Stimulated activated CD4-positive, alpha-beta T cell treated with anti-CD3 and anti-CD28 coated beads, Interleukin-15, amount 100 ng/mL, for 48 hours (primary cell): Measurements from ENCODE around the gene WDR41.
A peak's percentile ranks its signal among the peaks of the same experiment; 100 is the strongest.
"Not testable (repeated sequence)": the region's sequence is repeated elsewhere in the genome, so short reads cannot be mapped to it uniquely, and the experiment has no call there.

ENCODE experiments used
- DNase-seq, 2 donors: peaks; one replicate each; pipeline ENCODE4 v3.0.0-alpha.2; 2020; ENCODE audit warnings: low read depth in 2 of 2

Gene WDR41, protein sequence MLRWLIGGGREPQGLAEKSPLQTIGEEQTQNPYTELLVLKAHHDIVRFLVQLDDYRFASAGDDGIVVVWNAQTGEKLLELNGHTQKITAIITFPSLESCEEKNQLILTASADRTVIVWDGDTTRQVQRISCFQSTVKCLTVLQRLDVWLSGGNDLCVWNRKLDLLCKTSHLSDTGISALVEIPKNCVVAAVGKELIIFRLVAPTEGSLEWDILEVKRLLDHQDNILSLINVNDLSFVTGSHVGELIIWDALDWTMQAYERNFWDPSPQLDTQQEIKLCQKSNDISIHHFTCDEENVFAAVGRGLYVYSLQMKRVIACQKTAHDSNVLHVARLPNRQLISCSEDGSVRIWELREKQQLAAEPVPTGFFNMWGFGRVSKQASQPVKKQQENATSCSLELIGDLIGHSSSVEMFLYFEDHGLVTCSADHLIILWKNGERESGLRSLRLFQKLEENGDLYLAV

DNA sequence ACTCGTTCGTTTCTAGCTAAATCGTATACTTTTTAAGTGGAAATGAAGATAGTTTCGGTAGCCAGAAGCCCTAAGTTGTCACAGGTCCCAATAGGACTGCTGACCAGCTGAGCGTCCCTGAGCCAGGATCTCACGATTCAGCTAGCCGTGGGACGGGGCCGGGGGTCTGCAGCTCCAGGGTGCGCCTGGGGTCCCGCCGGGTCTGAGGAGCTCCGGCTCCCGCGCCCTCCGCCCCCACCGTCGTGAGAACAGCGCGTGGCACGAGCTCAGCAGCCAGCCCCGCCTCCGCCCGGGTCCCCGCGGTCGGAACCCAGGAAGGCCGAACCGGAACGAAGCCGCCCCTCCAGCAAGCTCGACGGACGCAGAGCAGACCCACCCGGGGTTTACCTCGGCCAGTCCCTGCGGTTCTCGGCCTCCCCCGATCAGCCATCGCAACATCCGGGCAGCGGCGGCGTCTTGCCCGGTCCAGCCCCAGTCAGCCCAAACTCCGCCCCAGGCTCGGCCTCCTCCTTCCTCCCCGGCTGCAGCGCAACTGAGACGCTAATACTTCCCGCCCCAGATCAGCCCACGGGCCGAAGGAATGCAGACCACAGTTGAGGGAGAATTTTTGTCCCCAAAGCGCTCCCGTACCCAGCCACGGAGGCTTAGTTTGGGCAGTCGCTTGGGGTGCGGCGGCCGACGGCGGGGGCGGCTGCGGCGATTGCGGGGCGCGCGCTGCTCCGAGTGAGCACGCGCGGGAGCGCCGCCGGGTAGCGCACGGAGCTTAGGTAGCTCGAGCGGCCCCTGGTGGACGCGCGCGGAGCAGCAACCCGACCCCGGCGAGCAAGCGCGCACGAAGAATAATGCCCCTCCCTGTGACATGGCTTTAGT is at the start of gene WDR41:
WDR41 (minus strand) TSS at position 534 of the 870 bp plus-strand sequence; CDS start at position 438, 96 bp downstream.
- peak; percentile 70 to 79 for DNase-seq

DNA sequence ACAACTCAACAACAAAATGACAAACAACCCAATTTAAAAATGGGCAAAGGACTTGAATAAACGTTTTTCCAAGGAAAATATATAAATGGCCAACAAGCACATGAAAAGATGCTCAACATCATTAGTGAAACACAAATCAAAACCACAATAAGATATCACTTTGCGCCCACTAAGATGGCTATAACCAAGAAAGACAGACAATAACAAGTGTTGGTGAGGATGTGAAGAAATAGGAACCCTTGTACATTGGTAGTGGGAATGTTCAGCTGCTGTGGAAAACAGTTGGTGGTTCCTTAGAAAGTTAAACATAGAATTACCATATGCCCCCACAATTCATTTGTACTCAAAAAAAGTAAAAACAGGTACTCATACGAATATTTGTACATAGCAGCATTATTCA is 39.2 kb upstream of the WDR41 start:
- no peak for DNase-seq

DNA sequence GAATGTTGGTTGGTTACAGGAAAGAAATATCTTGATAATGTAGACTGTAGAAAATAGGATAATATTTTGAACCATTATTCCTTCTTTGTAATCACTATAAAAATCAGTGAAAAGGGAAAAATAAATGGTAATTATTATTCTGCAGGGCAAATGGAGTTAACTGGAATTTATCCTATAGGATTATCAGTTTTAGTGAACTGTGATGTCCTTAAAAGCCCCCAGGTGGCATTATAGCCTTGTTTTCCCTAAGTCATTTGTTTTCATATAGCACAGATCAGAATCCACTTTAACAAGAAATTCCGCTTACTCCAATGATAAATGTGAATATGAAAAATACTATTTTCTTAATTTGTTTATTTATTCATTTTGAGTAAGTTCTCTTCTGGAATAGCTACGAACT is 26.2 kb upstream of the WDR41 start:
- no peak for DNase-seq

DNA sequence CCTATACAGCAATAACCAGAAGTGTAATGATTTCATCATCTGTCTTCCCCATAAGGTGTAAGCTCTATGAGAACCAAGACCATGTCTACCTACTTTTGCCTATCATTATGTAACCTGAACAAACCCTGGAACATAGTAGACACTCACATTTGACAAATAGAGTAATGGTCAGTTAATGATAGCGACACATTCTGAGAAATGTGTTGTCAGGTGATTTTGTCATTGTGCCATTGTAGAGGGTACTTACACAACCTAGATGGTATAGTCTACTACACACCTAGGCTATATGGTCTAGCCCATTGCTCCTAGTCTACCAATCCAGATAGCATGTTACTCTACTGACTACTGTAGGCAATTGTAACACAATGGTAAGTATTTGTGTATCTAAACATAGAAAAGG is 22.3 kb upstream of the WDR41 start:
- DNase-seq, result no peak

DNA sequence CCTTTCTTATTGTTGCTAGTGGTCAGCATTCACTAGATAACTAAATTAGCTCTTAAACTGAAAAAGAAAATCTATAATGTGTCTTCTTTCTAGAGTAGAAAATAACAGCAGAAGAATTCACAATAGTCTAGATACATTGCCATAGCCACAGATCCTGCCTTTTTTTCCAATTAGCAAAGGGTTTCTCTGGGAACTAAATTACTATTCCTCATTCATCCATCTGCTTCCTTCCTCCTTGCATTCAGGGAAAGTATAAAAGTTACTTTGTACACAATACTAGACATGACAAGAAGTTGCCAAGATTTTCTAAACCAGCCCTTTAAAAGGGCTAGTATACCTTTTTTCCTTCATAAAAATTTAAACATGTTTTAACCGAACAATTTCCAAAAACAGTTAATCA is 21.2 kb upstream of the WDR41 start:
- no peak for DNase-seq

DNA sequence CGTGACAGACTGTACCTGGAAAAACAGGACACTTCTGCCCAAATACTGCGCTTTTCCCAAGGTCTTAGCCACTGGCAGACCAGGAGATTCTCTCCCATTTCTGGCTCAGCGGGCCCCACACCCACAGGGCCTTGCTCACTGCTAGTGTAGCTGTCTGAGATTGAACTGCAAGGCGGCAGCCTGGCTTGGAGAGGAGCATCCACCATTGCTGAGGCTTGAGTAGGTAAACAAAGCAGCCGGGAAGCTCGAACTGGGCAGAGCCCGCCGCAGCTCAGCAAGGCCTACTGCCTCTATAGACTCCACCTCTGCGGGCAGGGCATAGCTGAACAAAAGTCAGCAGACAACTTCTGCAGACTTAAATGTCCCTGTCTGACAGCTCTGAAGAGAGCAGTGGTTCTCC is 9.0 kb upstream of the WDR41 start:
- DNase-seq, result not testable (repeated sequence)

DNA sequence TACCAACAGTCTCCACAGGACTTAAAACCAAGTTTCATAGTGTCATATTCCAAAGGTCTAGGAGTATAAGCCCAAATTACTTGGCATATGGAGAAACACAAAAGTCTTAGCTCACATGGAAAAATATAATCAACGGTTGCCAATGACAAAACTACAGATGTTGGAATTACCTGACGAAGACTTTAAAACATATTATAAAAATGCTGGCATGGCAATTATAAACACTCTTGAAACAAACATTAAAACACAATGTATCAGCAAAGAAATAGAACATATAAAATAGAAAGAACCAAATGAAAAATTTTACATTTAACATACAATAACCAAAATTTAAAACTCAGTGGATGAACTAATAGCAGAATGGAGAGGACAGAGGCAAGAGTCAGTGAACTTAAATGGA is 7.9 kb upstream of the WDR41 start:
- DNase-seq, result no peak

DNA sequence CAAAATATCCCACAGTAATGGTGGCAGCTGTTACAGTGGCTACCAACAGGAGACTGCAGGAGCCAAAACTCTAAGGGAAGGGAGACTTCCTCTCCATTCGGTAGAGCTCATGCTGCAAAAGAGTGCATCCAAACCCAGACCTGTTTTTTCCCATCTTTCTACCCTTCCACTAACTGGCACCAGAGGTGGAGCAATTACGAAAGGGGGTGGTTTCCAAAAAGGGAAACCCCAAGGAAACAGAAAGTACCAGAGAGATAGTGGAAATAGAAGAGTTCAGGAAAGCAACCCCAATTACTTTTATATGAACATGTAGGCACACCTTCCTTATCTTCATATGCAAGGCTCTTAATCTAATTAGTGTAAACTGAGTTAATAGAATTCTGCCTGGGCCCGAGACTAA is 7.3 kb upstream of the WDR41 start:
- no peak for DNase-seq

DNA sequence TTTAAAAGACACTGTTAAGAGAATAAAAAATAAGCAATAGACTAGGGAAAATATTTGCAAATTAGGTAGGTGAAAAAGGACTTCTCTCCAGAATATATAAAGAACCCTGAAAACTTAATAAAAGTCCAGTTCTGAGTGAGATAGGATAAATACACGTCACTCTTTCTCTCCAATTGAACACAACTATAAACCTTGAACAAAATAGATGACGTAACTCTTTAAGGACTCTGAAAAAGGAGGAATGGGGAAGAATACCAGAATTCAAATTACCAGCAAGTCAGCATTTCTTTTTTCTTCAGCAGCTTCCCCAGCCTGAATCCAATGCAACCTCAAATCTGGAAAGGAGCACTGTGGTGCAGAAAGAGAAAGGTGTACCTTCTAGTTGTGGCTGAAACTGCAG is 6.8 kb upstream of the WDR41 start:
- no peak for DNase-seq

DNA sequence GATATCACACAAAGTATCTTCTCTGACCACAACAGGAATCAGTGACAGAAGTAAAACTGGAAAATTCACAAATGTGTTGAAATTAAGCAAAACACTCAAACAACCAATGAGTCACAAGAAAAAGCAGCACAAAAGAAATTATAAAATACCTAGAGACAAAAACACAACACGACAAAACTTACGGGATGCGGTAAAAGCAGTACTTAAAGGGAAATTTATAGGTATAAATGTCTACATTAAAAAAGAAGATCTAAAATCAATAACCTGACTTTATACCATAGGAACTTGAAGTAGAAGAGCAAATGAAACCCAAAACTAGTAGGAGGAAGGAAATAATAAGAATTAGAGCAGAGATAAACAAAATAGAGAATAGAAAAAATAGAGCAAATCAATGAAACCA is 2.8 kb upstream of the WDR41 start:
- no peak for DNase-seq

DNA sequence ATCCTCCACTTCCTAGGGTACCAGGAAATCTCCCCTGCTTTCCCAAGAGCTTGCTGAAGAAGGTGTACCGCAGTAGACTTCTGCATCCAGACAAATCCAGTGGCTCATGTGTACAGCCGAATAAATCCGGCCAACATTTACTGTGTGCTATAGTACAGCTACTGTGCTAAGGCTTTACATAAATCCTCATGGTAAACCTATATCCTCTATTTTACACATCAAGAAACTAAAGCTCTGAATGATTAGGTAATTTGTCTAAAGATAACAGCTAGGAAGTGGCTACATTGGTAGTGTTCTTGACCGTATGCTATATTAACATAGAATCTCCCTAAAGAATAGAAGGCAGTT is 511 bp upstream of the WDR41 start:
- no peak for DNase-seq

DNA sequence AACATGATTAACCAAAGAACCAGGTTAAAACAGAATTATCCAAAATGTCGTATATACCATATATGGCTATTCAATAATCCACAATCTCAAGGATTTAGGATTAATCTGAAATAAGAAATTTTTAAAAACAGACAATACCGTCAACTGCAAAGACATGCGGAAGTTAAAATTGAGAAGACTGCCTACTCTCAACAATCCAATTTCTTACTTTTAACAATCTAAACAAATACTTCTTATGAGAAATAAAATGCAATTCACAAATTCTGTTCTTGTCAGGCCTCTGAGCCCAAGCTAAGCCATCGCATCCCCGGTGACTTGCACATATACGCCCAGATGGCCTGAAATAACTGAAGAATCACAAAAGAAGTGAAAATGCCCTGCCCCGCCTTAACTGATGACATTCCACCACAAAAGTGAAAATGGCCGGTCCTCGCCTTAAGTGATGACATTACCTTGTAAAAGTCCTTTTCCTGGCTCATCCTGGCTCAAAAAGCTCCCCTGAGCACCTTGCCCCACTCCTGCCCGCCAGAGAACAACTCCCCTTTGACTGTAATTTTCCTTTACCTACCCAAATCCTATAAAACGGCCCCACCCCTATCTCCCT is 1.3 kb downstream of the WDR41 start:
- not testable (repeated sequence) for DNase-seq

DNA sequence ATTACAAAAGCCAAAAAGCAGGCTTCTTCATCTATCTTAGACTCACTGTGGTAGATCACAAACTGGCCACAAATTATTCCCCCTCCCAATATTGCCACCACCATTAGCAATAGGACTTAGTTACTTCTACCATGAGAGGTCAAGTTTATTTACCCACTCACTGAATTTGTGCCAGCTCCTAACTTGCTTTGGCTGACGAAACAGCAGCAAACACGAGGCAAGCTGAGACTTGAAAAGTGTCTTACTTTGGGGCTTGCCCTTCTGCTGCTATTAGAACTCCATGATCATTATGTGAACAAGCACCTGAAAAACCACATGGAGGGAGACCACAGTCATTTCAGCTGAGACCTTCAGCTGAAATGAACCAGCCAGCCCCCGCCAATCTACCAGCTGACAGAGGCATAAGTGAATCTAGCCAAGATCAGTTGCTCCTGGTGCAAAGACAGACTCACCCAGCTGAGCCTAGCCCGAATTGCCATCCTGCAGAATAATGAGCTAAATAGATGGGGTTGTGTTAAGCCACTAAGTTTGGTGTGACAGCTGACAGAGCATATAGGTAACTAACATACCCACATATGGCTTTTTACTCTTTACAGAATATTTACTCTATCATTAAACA is 5.7 kb downstream of the WDR41 start:
- no peak for DNase-seq

DNA sequence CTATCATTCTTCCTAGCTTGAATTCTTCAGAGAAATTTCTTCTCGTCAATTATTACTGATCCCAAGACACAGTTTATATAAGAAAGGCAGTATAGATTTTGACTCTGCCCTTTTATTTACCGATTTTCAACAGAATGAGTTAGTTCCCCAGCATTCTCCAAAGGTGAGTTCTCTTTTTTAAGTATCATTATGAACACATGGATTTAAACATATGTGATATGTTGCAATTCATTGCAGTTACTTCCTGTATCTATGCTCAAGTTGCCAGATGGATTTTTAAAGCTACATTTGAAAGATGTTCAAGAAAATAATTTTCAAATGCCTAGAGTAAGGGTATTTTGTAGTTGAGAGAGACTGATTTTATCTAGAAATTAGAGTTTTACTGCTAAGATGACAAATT is 8.4 kb downstream of the WDR41 start:
- DNase-seq, result no peak

DNA sequence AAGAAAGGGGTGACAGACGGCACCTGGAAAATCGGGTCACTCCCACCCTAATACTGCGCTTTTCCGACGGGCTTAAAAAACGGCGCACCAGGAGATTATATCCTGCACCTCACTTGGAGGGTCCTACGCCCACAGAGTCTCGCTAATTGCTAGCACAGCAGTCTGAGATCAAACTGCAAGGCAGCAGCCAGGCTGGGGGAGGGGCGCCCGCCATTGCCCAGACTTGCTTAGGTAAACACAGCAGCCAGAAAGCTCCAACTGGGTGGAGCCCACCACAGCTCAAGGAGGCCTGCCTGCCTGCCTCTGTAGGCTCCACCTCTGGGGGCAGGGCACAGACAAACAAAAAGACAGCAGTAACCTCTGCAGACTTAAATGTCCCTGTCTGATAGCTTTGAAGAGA is 17.1 kb downstream of the WDR41 start:
- not testable (repeated sequence) for DNase-seq

DNA sequence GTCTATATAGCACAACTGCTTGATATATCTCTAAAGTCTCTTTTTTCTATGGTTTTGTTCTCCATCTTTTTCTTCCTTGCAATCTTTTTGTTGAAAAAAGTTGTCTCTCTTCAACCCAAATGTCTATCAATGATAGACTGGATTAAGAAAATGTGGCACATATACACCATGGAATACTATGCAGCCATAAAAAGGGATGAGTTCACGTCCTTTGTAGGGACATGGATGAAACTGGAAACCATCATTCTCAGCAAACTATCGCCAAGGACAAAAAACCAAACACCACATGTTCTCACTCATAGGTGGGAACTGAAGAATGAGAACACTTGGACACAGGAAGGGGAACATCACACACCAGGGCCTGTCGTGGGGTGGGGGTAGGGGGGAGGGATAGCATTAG is 23.2 kb downstream of the WDR41 start:
- DNase-seq, result not testable (repeated sequence)

DNA sequence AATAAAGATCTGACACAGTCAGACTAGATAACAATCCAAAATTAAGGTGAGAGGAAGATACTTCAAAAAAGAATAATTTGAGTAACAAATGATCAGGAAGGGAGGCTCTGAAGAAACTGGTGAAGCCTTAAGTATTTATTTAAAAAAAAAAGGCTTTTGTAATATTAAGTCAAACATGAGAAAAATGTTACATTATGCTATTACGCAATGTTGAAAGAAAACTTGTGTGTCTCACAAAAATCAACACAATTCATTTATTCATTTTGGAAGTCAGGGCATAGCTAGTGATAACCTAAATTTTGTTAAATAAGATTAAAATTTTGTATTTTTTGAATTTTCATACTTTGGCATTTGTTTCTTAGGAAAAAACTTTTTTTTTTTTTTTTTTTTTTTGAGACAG is 28.2 kb downstream of the WDR41 start:
- DNase-seq, result no peak

DNA sequence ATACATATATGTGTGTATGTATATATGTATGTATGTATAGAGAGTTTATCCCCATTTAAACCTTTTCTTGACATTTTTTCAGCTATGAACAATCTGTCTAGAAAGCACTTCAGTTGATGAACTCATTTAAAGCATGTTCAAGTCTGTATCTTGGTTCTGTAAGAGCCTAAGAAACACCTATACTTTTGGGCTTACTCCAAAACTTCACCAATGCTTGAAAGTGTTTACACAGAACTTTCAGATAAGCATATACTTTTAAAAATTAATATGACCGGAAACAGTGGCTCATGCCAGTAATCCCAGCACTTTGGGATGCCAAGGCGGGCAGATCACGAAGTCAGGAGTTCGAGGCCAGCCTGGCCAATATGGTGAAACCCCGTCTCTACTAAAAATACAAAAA is 30.8 kb downstream of the WDR41 start:
- DNase-seq, result no peak

DNA sequence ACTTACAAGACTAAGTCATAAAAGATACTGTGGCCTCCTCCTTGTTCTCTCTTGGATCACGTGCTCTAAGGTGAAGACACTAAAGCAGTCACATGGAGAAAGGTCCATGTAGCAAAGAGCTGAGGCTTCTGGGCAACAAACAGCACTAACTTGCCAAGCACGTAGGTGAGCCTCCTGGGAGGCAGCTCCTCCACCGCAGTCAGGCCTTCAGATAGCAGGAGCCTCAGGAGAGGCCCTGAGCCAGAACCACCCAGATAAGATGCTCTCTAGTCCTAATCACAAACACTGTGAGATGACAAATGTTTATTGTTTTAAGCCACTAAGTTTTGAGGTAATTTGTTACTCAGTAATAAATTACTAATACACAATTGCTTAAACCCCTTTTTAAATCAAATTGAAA is 38.0 kb downstream of the WDR41 start:
- no peak for DNase-seq

DNA sequence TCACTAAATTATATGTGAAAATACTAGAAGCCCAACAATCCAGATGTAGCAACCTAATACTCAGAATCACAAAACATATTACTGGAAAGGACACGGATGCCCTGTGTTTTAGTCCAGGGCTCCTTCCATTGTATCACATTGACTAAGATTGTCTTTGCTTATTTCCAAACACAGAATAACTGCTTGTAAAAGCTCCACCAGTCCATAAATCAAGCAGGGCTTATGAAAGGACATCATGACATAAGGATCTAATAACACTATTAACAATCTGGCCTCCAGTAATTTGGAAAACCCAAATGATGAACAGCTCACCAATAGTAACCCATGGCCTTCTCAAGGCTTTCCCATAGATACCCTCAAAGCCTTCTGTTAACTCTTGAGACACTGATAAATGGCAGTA is 39.8 kb downstream of the WDR41 start:
- DNase-seq, result no peak

DNA sequence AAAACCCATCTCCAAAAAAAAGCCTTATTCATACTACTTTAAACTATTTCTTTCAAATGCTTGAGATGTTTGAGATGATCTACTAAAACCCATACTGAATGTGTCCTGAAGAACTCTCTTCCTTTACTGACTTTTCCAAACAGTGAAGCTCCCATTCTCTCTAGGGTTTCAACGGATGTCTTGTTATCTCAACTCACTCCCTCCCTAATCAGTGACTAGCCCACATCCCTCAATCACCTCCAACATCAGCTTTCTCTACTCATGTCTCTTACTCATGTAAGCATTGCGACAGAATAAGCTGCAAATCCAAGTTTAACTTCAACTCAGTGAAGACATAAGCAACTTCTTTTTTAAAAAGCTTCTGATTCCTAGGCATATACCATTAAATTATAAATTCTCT is 42.1 kb downstream of the WDR41 start:
- no peak for DNase-seq

DNA sequence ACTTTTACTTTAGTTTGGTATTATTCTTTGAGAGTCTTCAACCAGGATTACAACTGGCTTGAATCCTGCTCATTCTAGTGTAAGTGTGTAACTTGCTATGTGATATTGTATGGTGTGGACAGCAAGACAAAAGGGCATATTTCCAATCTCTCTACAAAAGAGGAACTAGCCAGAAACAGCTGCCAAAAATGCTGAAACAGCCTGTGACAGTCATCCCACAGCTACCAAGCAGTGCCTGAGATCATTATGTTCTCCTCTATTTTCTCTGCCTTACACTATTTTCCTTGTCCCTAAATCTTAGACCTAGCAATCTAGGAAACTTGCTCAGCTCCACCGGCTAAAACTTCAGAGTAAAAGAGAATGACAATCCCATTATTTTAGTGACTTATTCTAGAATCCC is 42.8 kb downstream of the WDR41 start:
- no peak for DNase-seq
